Stimulated activated CD4-positive, alpha-beta T cell treated with anti-CD3 and anti-CD28 coated beads, TNF-alpha, amount 100 ng/mL, for 1 hour (primary cell): ENCODE measurements around the gene ABCC11.
"Not testable (repeated sequence)": the region's sequence is repeated elsewhere in the genome, so short reads cannot be mapped to it uniquely, and the experiment has no call there.

Source experiments
- DNase-seq, 3 donors: peaks; one replicate each; pipeline ENCODE4 v3.0.0-alpha.2; 2020; ENCODE audit warnings: low read depth in 3 of 3, low spot score in 1 of 3

The ABCC11 gene

GRCh38 chr16:48204825-48205151, 42.6 kb downstream of the ABCC11 start:
- no peak for DNase-seq

GRCh38 chr16:48203974-48204824, 43.1 kb downstream of the ABCC11 start:
- DNase-seq, result no peak

- DNase-seq, result no peak
These were observed 45.7 kb downstream of the ABCC11 start for GRCh38 chr16:48201515-48202201.

- DNase-seq, result no peak
These were observed 50.0 kb downstream of the ABCC11 start for GRCh38 chr16:48197294-48197693.

- DNase-seq, result no peak
These were observed 52.3 kb downstream of the ABCC11 start for GRCh38 chr16:48194828-48195556.

GRCh38 chr16:48193846-48194245, 53.5 kb downstream of the ABCC11 start:
- no peak for DNase-seq

- DNase-seq, result no peak
These were observed 58.8 kb downstream of the ABCC11 start for GRCh38 chr16:48188449-48189102.

GRCh38 chr16:48187779-48188178, 59.6 kb downstream of the ABCC11 start:
- DNase-seq, result no peak

- no peak for DNase-seq
These were observed 62.7 kb downstream of the ABCC11 start for GRCh38 chr16:48184681-48185080.

- DNase-seq, result no peak
These were observed 64.3 kb downstream of the ABCC11 start for GRCh38 chr16:48182979-48183537.

- not testable (repeated sequence) for DNase-seq
These were observed 65.4 kb downstream of the ABCC11 start for GRCh38 chr16:48181746-48182520.

- no peak for DNase-seq
These were observed 66.4 kb downstream of the ABCC11 start for GRCh38 chr16:48180868-48181480.

GRCh38 chr16:48176635-48177408, 70.5 kb downstream of the ABCC11 start:
- no peak for DNase-seq

- no peak for DNase-seq
These were observed 73.5 kb downstream of the ABCC11 start for GRCh38 chr16:48173889-48174288.

- DNase-seq, result no peak
These were observed 74.7 kb downstream of the ABCC11 start for GRCh38 chr16:48172682-48173081.

GRCh38 chr16:48169896-48170295, 77.4 kb downstream of the ABCC11 start:
- DNase-seq, result no peak

- DNase-seq, result no peak
These were observed 79.3 kb downstream of the ABCC11 start for GRCh38 chr16:48168075-48168474.

- not testable (repeated sequence) for DNase-seq
These were observed 80.7 kb downstream of the ABCC11 start for GRCh38 chr16:48166617-48167016.

GRCh38 chr16:48165961-48166578, 81.3 kb downstream of the ABCC11 start:
- DNase-seq, result no peak
